CD14-positive monocyte (primary cell): ENCODE measurements around the gene RGS7. TPM values are rescaled to one million over a fixed set of nuclear protein-coding genes. Genes with fewer than 3 reads are reported as not detected.

Experiments
- DNase-seq, 3 donors: peaks; one replicate each; pipeline ENCODE4 v3.0.0-alpha.2; 2011 to 2022
- H2AFZ ChIP-seq: 2 replicates; pipeline ENCODE4 v1.6.0; 2012; ENCODE audit warnings: mild to moderate bottlenecking, low read depth, low read length, inconsistent platforms; ENCODE audit not compliant: insufficient read depth, poor library complexity, severe bottlenecking
- H3K27ac ChIP-seq, 2 donors: 1 replicate in 1 of 2; 2 replicates in 1 of 2; pipeline ENCODE4 v1.5.1; 2012 to 2013; ENCODE audit warnings: low read length in 2 of 2, control low read depth in 1 of 2, inconsistent platforms in 1 of 2, low read depth in 1 of 2, mild to moderate bottlenecking in 1 of 2
- H3K27me3 ChIP-seq, 2 donors: one replicate each; pipeline versions ENCODE4 v1.6.0 to v1.6.1; 2011 to 2013; ENCODE audit warnings: low read length in 2 of 2; ENCODE audit not compliant: control insufficient read depth in 2 of 2, insufficient read depth in 2 of 2
- H3K36me3 ChIP-seq, 2 donors: replicated peaks in 1 of 2; 1 replicate in 1 of 2; 2 replicates in 1 of 2; pipeline versions ENCODE4 v1.5.1 to v1.6.1; 2012 to 2013; ENCODE audit warnings: low read length in 2 of 2, control low read depth in 1 of 2, inconsistent platforms in 1 of 2, mild to moderate bottlenecking in 1 of 2; ENCODE audit not compliant: insufficient read depth in 2 of 2, control insufficient read depth in 1 of 2
- H3K4me1 ChIP-seq, 2 donors: 1 replicate in 1 of 2; 2 replicates in 1 of 2; pipeline versions ENCODE4 v1.5.1 to v1.6.1; 2012 to 2013; ENCODE audit warnings: low read length in 2 of 2, control low read depth in 1 of 2, inconsistent platforms in 1 of 2, mild to moderate bottlenecking in 1 of 2, moderate library complexity in 1 of 2; ENCODE audit not compliant: insufficient read depth in 2 of 2, control insufficient read depth in 1 of 2
- H3K4me2 ChIP-seq: replicated peaks from 2 replicates; pipeline ENCODE3; 2012; ENCODE audit warnings: low read length, moderate library complexity, mild to moderate bottlenecking; ENCODE audit not compliant: poor library complexity, severe bottlenecking; ENCODE audit errors: extremely low read depth
- H3K4me3 ChIP-seq, 3 experiments: fragments of 200-600 bp in 1 of 3; sonication (generic) in 1 of 3; replicated peaks in 1 of 3; 1 replicate in 2 of 3; 2 replicates in 1 of 3; pipeline ENCODE4 v1.5.1; 2011 to 2013; ENCODE audit warnings: low read length in 3 of 3, mild to moderate bottlenecking in 3 of 3, control low read depth in 2 of 3, low read depth in 2 of 3, inconsistent platforms in 1 of 3, moderate library complexity in 1 of 3
- H3K79me2 ChIP-seq: 2 replicates; pipeline ENCODE4 v1.6.0; 2012; ENCODE audit warnings: mild to moderate bottlenecking, control low read depth, inconsistent platforms, low read length, moderate library complexity; ENCODE audit not compliant: insufficient read depth
- H3K9ac ChIP-seq: 2 replicates; pipeline ENCODE4 v1.6.0; 2017; ENCODE audit warnings: low read length, mild to moderate bottlenecking; ENCODE audit not compliant: insufficient read depth, poor library complexity, severe bottlenecking
- H3K9me3 ChIP-seq, 2 donors: replicated peaks in 1 of 2; 1 replicate in 1 of 2; 2 replicates in 1 of 2; pipeline versions ENCODE4 v1.5.1 to v1.6.1; 2012 to 2013; ENCODE audit warnings: low read length in 2 of 2, control low read depth in 1 of 2; ENCODE audit not compliant: control insufficient read depth in 1 of 2, insufficient read depth in 1 of 2
- H4K20me1 ChIP-seq: 2 replicates; pipeline ENCODE4 v1.6.0; 2012; ENCODE audit warnings: mild to moderate bottlenecking, low read length, control low read depth, moderate library complexity; ENCODE audit not compliant: insufficient read depth
- H3K27ac Mint-ChIP-seq, 7 donors: one replicate each; pipeline ENCODE4 v1.8.0; 2020; ENCODE audit warnings: mild to moderate bottlenecking in 7 of 7, mixed read lengths in 7 of 7, moderate library complexity in 6 of 7, inconsistent platforms in 2 of 7
- H3K27me3 Mint-ChIP-seq, 3 donors: one replicate each; pipeline ENCODE4 v1.8.0; 2021 to 2022; ENCODE audit warnings: low read depth in 3 of 3, mild to moderate bottlenecking in 3 of 3, mixed read lengths in 3 of 3, moderate library complexity in 3 of 3, inconsistent platforms in 1 of 3
- H3K36me3 Mint-ChIP-seq, 2 donors: one replicate each; pipeline ENCODE4 v1.8.0; 2020; ENCODE audit warnings: mixed read lengths in 2 of 2, inconsistent platforms in 1 of 2, mild to moderate bottlenecking in 1 of 2
- H3K4me1 Mint-ChIP-seq: one replicate; pipeline ENCODE4 v1.8.0; 2020; ENCODE audit warnings: mild to moderate bottlenecking, mixed read lengths
- H3K4me3 Mint-ChIP-seq, 2 donors: one replicate each; pipeline ENCODE4 v1.8.0; 2020; ENCODE audit warnings: mild to moderate bottlenecking in 2 of 2, mixed read lengths in 2 of 2, moderate library complexity in 1 of 2
- H3K9me3 Mint-ChIP-seq, 7 donors: one replicate each; pipeline ENCODE4 v1.8.0; 2020 to 2022; ENCODE audit warnings: mixed read lengths in 7 of 7, mild to moderate bottlenecking in 6 of 7, moderate library complexity in 6 of 7, inconsistent platforms in 2 of 7
- CTCF ChIP-seq: fragments of 200-600 bp; IDR thresholded peaks from one replicate; pipeline ENCODE4 v1.8.0; 2022; ENCODE audit warnings: antibody characterized with exemption, mild to moderate bottlenecking
- WGBS: methylation state at CpG from one replicate; pipeline ENCODE4 v1.1.5; 2013; ENCODE audit warnings: missing lambda C conversion rate; ENCODE audit not compliant: insufficient coverage; 5-methylcytosine and 5-hydroxymethylcytosine counted together
- intact Hi-C, 2 donors: fragments of 100-400 bp; cut with micrococcal nuclease; formaldehyde crosslinking; loops; one replicate each; pipeline versions ENCODE4 v1.15.0 to v1.15.1; 2023
- polyA plus RNA-seq, 3 donors: library from polyadenylated mRNA; depleted of rRNA in 1 of 3; unstranded in 2 of 3; stranded (reverse) in 1 of 3; fragments of 300-500 nt in 2 of 3; fragments of >200 nt in 1 of 3; fragmentation: Illumina TruSeq in 2 of 3; gene quantifications; 1 replicate in 2 of 3; 2 replicates in 1 of 3; pipeline ENCODE4 v1.2.3, GENCODE V29; 2012 to 2021

The RGS7 gene
- polyA plus RNA-seq, 3 donors, result not detected

- no peaks in the 10 kb centered on the region for H3K27me3 ChIP-seq
- WGBS, result no CpG with 5 or more reads among the region's 4 CpGs
Measured at GRCh38 chr1:241180569-241180968, 176.4 kb downstream of the RGS7 start.

GRCh38 chr1:241177660-241178059, 179.3 kb downstream of the RGS7 start:
- H2AFZ ChIP-seq, result no peak overlapping the region
- no peak overlapping the region for H3K9ac ChIP-seq
- H3K9me3 Mint-ChIP-seq, result peaks cover 0 to 12% (median 10%) of the 10 kb centered on the region in 7 donors
- no peaks in the 10 kb centered on the region for H3K36me3 Mint-ChIP-seq
- DNase-seq, result no peak
- 55% methylated on average over 1 of the region's 1 CpG for WGBS
- H3K4me1 ChIP-seq, result no peaks in the 10 kb centered on the region
- no peak overlapping the region for H3K4me3 ChIP-seq
- no peaks in the 10 kb centered on the region for H4K20me1 ChIP-seq
- no peak for TF ChIP-seq CTCF
- H3K79me2 ChIP-seq, result no peaks in the 10 kb centered on the region
- no peaks in the 10 kb centered on the region for H3K36me3 ChIP-seq
- no peak overlapping the region for H3K27ac Mint-ChIP-seq
- H3K27me3 Mint-ChIP-seq, result no peaks in the 10 kb centered on the region
- H3K27ac ChIP-seq, result no peak overlapping the region
- no peak overlapping the region for H3K4me2 ChIP-seq
- H3K27me3 ChIP-seq, result no peaks in the 10 kb centered on the region
- H3K9me3 ChIP-seq, result peaks cover 4 to 11% of the 10 kb centered on the region in 2 donors
- H3K4me1 Mint-ChIP-seq, result no peaks in the 10 kb centered on the region
- intact Hi-C loops, result no loop called here
- H3K4me3 Mint-ChIP-seq, result no peak overlapping the region

More at GRCh38 chr1:241180569-241180968, 176.4 kb downstream of the RGS7 start:
- no peaks in the 10 kb centered on the region for H3K79me2 ChIP-seq
- H3K4me1 Mint-ChIP-seq, result no peaks in the 10 kb centered on the region
- intact Hi-C loops, result no loop called here
- H3K9me3 ChIP-seq, result peaks cover 0 to 5% of the 10 kb centered on the region in 2 donors
- no peak overlapping the region for H3K9ac ChIP-seq
- no peak for DNase-seq
- H4K20me1 ChIP-seq, result no peaks in the 10 kb centered on the region
- H3K4me1 ChIP-seq, result no peaks in the 10 kb centered on the region
- TF ChIP-seq CTCF, result no peak
- no peak overlapping the region for H2AFZ ChIP-seq
- H3K4me2 ChIP-seq, result no peak overlapping the region
- no peak overlapping the region for H3K4me3 Mint-ChIP-seq
- H3K4me3 ChIP-seq, result no peak overlapping the region
- no peak overlapping the region for H3K27ac Mint-ChIP-seq
- H3K9me3 Mint-ChIP-seq, result peaks cover 0 to 19% (median 9%) of the 10 kb centered on the region in 7 donors
- H3K36me3 Mint-ChIP-seq, result no peaks in the 10 kb centered on the region
- no peak overlapping the region for H3K27ac ChIP-seq
- H3K36me3 ChIP-seq, result no peaks in the 10 kb centered on the region
- no peaks in the 10 kb centered on the region for H3K27me3 Mint-ChIP-seq
